ENCODE data around the gene SEPTIN8. TPM values are rescaled to one million over a fixed set of nuclear protein-coding genes. Genes with fewer than 3 reads are reported as not detected.

Gene SEPTIN8
- total RNA-seq, 2 donors from 2014 or later = 57.6 to 84.2 TPM

GRCh38 chr5:132820162-132820754 is 43.2 kb upstream of the SEPTIN8 start:
- H3K36me3 ChIP-seq = no peaks in the 10 kb centered on the region
- H3K4me1 ChIP-seq = no peaks in the 10 kb centered on the region
- peak overlapping the region; percentile 19 to 37 for H3K9ac ChIP-seq (ENCODE audit: low read depth in 2 of 2, low read length in 2 of 2)
- H3K4me3 ChIP-seq = no peak overlapping the region
- no peaks in the 10 kb centered on the region for H3K27me3 ChIP-seq
- H3K9me3 ChIP-seq = no peaks in the 10 kb centered on the region
- peak; percentile 97 for DNase-seq
- intact Hi-C loops (cut with DNase I) = loop anchor here (5.0 to 10.0 kb wide), 3 partner anchors 68 to 435 kb away; no protein-coding TSS in a partner anchor
- H3K27ac ChIP-seq = no peak overlapping the region
- TF ChIP-seq CTCF (IDR thresholded peaks at IDR 0.05) = peak; percentile 89

- Histone ChIP-seq H3K9ac (ENCODE audit: low read depth in 2 of 2, low read length in 2 of 2) (peak overlapping the region in 1 of 2 donors; percentile 16), H3K36me3 (no peaks in the 10 kb centered on the region), H3K9me3 (no peaks in the 10 kb centered on the region), H3K27ac (no peak overlapping the region), H3K4me1 (no peaks in the 10 kb centered on the region), H3K27me3 (no peaks in the 10 kb centered on the region), H3K4me3 (no peak overlapping the region)
- no peak for DNase-seq
- intact Hi-C loops (cut with DNase I) = no loop called here
- no peak for TF ChIP-seq CTCF (IDR thresholded peaks at IDR 0.05)
Observed at GRCh38 chr5:132819468-132819867, 42.4 kb upstream of the SEPTIN8 start.

GRCh38 chr5:132817011-132817410 is 40.0 kb upstream of the SEPTIN8 start:
- DNase-seq = no peak

GRCh38 chr5:132816554-132816953 is 39.5 kb upstream of the SEPTIN8 start:
- H3K9ac ChIP-seq (ENCODE audit: low read depth in 2 of 2, low read length in 2 of 2) = no peak overlapping the region
- H3K4me1 ChIP-seq = no peaks in the 10 kb centered on the region
- TF ChIP-seq CTCF (IDR thresholded peaks at IDR 0.05) = no peak
- H3K9me3 ChIP-seq = no peaks in the 10 kb centered on the region
- no peaks in the 10 kb centered on the region for H3K36me3 ChIP-seq
- H3K27ac ChIP-seq = no peak overlapping the region
- DNase-seq = no peak
- H3K4me3 ChIP-seq = no peak overlapping the region
- intact Hi-C loops (cut with DNase I) = no loop called here
- peaks cover 5% of the 10 kb centered on the region for H3K27me3 ChIP-seq

More at GRCh38 chr5:132817011-132817410, 40.0 kb upstream of the SEPTIN8 start:
- Histone ChIP-seq H3K36me3 (no peaks in the 10 kb centered on the region), H3K27me3 (peaks cover 5% of the 10 kb centered on the region), H3K4me3 (no peak overlapping the region), H3K9me3 (no peaks in the 10 kb centered on the region), H3K9ac (ENCODE audit: low read depth in 2 of 2, low read length in 2 of 2) (no peak overlapping the region), H3K27ac (no peak overlapping the region), H3K4me1 (no peaks in the 10 kb centered on the region)
- no peak for TF ChIP-seq CTCF (IDR thresholded peaks at IDR 0.05)
- intact Hi-C loops (cut with DNase I) = no loop called here

- H3K36me3 ChIP-seq = no peaks in the 10 kb centered on the region
- H3K27ac ChIP-seq = no peak overlapping the region
- peaks cover 5% of the 10 kb centered on the region for H3K27me3 ChIP-seq
- no peak for TF ChIP-seq CTCF (IDR thresholded peaks at IDR 0.05)
- no peaks in the 10 kb centered on the region for H3K9me3 ChIP-seq
- intact Hi-C loops (cut with DNase I) = no loop called here
- H3K9ac ChIP-seq (ENCODE audit: low read depth in 2 of 2, low read length in 2 of 2) = no peak overlapping the region
- DNase-seq = no peak
- no peak overlapping the region for H3K4me3 ChIP-seq
- no peaks in the 10 kb centered on the region for H3K4me1 ChIP-seq
Observed at GRCh38 chr5:132816083-132816482, 39.0 kb upstream of the SEPTIN8 start.
